WTC11 (cell line): ENCODE results near the gene VWF. TPM values are rescaled to one million over a fixed set of nuclear protein-coding genes. Genes with fewer than 3 reads are reported as not detected.
"Not testable (repeated sequence)": the region's sequence is repeated elsewhere in the genome, so short reads cannot be mapped to it uniquely, and the experiment has no call there.

Experiments
- ATAC-seq: fragments of 200-7000 bp; cut with Tn5 transposase; 2 replicates; pipeline ENCODE4 v1.10.0; 2021; ENCODE audit warnings: mild to moderate bottlenecking, moderate library complexity
- CTCF ChIA-PET: fragments of 300-600 bp; sonication (Branson Sonifier 250); formaldehyde crosslinking; loops from one replicate; lab custom pipeline; 2021; ENCODE audit warnings: antibody characterized with exemption; lab: Charles Lee
- POLR2A ChIA-PET: fragments of 350-600 bp; sonication (Branson Sonifier 250); formaldehyde crosslinking; loops from one replicate; lab custom pipeline; 2021; ENCODE audit warnings: antibody characterized with exemption; lab: Charles Lee
- DNase-seq: peaks from one replicate; pipeline ENCODE4 v3.0.0; 2021; ENCODE audit warnings: low spot score
- H3K27ac Mint-ChIP-seq: 2 replicates; pipeline ENCODE4 v1.8.0; 2021; ENCODE audit warnings: mixed read lengths
- H3K27me3 Mint-ChIP-seq: 2 replicates; pipeline ENCODE4 v1.8.0; 2021; ENCODE audit warnings: low read depth, mild to moderate bottlenecking, moderate library complexity, mixed read lengths
- H3K36me3 Mint-ChIP-seq: 2 replicates; pipeline ENCODE4 v1.8.0; 2021; ENCODE audit warnings: mixed read lengths
- H3K4me1 Mint-ChIP-seq: 2 replicates; pipeline ENCODE4 v1.8.0; 2022; ENCODE audit warnings: mixed read lengths
- H3K4me3 Mint-ChIP-seq: 2 replicates; pipeline ENCODE4 v1.8.0; 2021; ENCODE audit warnings: mild to moderate bottlenecking, moderate library complexity, mixed read lengths
- H3K9me3 Mint-ChIP-seq: 2 replicates; pipeline ENCODE4 v1.8.0; 2021; ENCODE audit warnings: mixed read lengths
- CBFB ChIP-seq: sonication (generic); formaldehyde crosslinking; IDR thresholded peaks from 2 replicates; pipeline ENCODE4 v1.8.1; 2022; ENCODE audit warnings: mild to moderate bottlenecking, low read depth, missing genetic modification reagents
- NFE2L1 ChIP-seq: sonication (generic); formaldehyde crosslinking; IDR thresholded peaks from 2 replicates; pipeline ENCODE4 v1.8.1; 2023; ENCODE audit warnings: missing genetic modification reagents
- NFYB ChIP-seq: sonication (generic); formaldehyde crosslinking; conservative IDR thresholded peaks from 2 replicates; pipeline ENCODE4 v1.8.0; 2022; ENCODE audit warnings: low read depth, missing genetic modification reagents
- SP1 ChIP-seq: sonication (generic); formaldehyde crosslinking; conservative IDR thresholded peaks from 2 replicates; pipeline ENCODE4 v1.8.1; 2022; ENCODE audit warnings: missing genetic modification reagents
- total RNA-seq: library from RNA; stranded (reverse); gene quantifications from 3 replicates; pipeline ENCODE4 v1.2.3, GENCODE V29; 2021
- TF ChIP-seq, protein P1 (sequence below): sonication (generic); formaldehyde crosslinking; IDR thresholded peaks from 2 replicates; pipeline ENCODE4 v1.8.1; 2022; ENCODE audit warnings: mild to moderate bottlenecking, missing genetic modification reagents, moderate library complexity, borderline replicate concordance
- TF ChIP-seq, protein P2 (sequence below): sonication (generic); formaldehyde crosslinking; conservative IDR thresholded peaks from 2 replicates; pipeline ENCODE4 v1.8.1; 2022; ENCODE audit warnings: mild to moderate bottlenecking, missing genetic modification reagents
- TF ChIP-seq, protein P3 (sequence below): fragments of 250-450 bp; sonication (Bioruptor Pico); IDR thresholded peaks from 2 replicates; pipeline ENCODE4 v1.9.0; 2021; ENCODE audit warnings: mild to moderate bottlenecking
- TF ChIP-seq, protein P4 (sequence below): sonication (generic); formaldehyde crosslinking; IDR thresholded peaks from 2 replicates; pipeline ENCODE4 v1.8.1; 2022; ENCODE audit warnings: low read depth, mild to moderate bottlenecking, moderate library complexity, missing genetic modification reagents, borderline replicate concordance
- TF ChIP-seq, protein P5 (sequence below): sonication (generic); formaldehyde crosslinking; IDR thresholded peaks from 2 replicates; pipeline ENCODE4 v1.8.0; 2022; ENCODE audit warnings: mild to moderate bottlenecking, missing genetic modification reagents
- TF ChIP-seq, protein P6 (sequence below): fragments of 250-450 bp; sonication (Bioruptor Pico); IDR thresholded peaks from 2 replicates; pipeline ENCODE4 v1.9.0; 2021; ENCODE audit warnings: mild to moderate bottlenecking

Gene VWF
- total RNA-seq, 1 experiment from 2014 or later = 0.48 TPM

DNA sequence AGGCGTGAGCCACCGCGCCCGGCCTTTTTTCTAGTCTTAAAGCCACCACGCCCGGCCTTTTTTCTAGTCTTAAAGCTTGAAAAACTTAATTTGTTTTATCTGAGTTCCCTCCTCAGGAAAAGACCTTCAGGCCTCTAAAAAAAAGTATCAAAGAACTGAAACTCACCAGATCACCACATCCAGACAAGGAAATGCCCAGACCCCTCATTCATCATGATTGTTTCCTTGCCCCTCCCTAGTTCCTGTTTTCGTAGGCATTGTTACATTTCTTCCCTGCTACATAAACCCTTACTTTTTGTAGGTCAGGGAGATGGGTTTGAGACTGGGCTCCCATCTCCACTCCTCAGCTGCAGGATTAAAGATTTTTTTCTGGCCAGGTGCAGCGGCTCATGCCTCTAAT, 21.1 kb upstream of the VWF start:
- peaks cover 2% of the 10 kb centered on the region; the same call in 1 of the 2 replicates for H3K36me3 Mint-ChIP-seq
- H3K27me3 Mint-ChIP-seq = peaks cover 3% of the 10 kb centered on the region
- no peak overlapping the region for H3K4me3 Mint-ChIP-seq
- no peak overlapping the region for H3K27ac Mint-ChIP-seq
- ChIA-PET POLR2A (no interaction called here), CTCF (interaction anchor here (0.7 kb wide), 1 partner anchor 133 kb away, joined by 4 read pairs; no protein-coding TSS in a partner anchor)
- peaks cover 8% of the 10 kb centered on the region for H3K4me1 Mint-ChIP-seq
- no peak for DNase-seq
- peaks cover 8% of the 10 kb centered on the region for H3K9me3 Mint-ChIP-seq
- no peak for ATAC-seq
- TF ChIP-seq, protein P1, sequence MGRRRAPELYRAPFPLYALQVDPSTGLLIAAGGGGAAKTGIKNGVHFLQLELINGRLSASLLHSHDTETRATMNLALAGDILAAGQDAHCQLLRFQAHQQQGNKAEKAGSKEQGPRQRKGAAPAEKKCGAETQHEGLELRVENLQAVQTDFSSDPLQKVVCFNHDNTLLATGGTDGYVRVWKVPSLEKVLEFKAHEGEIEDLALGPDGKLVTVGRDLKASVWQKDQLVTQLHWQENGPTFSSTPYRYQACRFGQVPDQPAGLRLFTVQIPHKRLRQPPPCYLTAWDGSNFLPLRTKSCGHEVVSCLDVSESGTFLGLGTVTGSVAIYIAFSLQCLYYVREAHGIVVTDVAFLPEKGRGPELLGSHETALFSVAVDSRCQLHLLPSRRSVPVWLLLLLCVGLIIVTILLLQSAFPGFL (CRISPR knock-in tag) = no peak
- TF ChIP-seq, protein P2, sequence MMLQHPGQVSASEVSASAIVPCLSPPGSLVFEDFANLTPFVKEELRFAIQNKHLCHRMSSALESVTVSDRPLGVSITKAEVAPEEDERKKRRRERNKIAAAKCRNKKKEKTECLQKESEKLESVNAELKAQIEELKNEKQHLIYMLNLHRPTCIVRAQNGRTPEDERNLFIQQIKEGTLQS = no peak
- no peak for TF ChIP-seq CBFB (CRISPR knock-in tag)
- TF ChIP-seq, protein P3, sequence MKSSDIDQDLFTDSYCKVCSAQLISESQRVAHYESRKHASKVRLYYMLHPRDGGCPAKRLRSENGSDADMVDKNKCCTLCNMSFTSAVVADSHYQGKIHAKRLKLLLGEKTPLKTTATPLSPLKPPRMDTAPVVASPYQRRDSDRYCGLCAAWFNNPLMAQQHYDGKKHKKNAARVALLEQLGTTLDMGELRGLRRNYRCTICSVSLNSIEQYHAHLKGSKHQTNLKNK (CRISPR knock-in tag) = no peak
- no peak for TF ChIP-seq NFE2L1 (CRISPR knock-in tag)
- TF ChIP-seq, protein P4, sequence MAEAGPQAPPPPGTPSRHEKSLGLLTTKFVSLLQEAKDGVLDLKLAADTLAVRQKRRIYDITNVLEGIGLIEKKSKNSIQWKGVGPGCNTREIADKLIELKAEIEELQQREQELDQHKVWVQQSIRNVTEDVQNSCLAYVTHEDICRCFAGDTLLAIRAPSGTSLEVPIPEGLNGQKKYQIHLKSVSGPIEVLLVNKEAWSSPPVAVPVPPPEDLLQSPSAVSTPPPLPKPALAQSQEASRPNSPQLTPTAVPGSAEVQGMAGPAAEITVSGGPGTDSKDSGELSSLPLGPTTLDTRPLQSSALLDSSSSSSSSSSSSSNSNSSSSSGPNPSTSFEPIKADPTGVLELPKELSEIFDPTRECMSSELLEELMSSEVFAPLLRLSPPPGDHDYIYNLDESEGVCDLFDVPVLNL (CRISPR knock-in tag) = no peak
- TF ChIP-seq, protein P5, sequence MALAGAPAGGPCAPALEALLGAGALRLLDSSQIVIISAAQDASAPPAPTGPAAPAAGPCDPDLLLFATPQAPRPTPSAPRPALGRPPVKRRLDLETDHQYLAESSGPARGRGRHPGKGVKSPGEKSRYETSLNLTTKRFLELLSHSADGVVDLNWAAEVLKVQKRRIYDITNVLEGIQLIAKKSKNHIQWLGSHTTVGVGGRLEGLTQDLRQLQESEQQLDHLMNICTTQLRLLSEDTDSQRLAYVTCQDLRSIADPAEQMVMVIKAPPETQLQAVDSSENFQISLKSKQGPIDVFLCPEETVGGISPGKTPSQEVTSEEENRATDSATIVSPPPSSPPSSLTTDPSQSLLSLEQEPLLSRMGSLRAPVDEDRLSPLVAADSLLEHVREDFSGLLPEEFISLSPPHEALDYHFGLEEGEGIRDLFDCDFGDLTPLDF (CRISPR knock-in tag) = no peak
- TF ChIP-seq SP1 = no peak

DNA sequence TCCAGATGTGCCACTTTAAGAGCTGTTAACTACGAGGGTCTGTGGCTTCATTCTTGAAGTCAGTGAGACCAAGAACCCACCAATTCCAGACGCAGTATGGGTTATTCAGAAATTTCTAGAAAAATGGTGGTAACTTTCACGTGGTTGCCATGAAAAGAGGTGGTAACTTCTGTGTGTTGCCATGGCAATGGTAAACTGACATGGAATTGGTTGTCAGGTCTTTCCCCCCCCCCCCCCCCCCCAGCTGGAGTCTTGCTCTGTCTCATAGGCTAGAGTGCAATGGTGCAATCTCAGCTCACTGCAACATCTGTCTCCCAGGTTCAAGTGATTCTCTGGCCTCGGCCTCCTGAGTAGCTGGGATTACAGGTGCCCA, 18.8 kb upstream of the VWF start:
- DNase-seq (no peak), ATAC-seq (no peak)
- TF ChIP-seq, protein P6, sequence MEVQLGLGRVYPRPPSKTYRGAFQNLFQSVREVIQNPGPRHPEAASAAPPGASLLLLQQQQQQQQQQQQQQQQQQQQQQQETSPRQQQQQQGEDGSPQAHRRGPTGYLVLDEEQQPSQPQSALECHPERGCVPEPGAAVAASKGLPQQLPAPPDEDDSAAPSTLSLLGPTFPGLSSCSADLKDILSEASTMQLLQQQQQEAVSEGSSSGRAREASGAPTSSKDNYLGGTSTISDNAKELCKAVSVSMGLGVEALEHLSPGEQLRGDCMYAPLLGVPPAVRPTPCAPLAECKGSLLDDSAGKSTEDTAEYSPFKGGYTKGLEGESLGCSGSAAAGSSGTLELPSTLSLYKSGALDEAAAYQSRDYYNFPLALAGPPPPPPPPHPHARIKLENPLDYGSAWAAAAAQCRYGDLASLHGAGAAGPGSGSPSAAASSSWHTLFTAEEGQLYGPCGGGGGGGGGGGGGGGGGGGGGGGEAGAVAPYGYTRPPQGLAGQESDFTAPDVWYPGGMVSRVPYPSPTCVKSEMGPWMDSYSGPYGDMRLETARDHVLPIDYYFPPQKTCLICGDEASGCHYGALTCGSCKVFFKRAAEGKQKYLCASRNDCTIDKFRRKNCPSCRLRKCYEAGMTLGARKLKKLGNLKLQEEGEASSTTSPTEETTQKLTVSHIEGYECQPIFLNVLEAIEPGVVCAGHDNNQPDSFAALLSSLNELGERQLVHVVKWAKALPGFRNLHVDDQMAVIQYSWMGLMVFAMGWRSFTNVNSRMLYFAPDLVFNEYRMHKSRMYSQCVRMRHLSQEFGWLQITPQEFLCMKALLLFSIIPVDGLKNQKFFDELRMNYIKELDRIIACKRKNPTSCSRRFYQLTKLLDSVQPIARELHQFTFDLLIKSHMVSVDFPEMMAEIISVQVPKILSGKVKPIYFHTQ = no peak
- H3K27me3 Mint-ChIP-seq = peaks cover 3% of the 10 kb centered on the region
- no peak overlapping the region for H3K27ac Mint-ChIP-seq
- POLR2A ChIA-PET = interaction anchor here (1.0 kb wide), 1 partner anchor 59 kb away, joined by 3 read pairs; no protein-coding TSS in a partner anchor
- peaks cover 10% of the 10 kb centered on the region for H3K4me1 Mint-ChIP-seq
- CTCF ChIA-PET = interaction anchor here (2.3 kb wide), 1 partner anchor 136 kb away, joined by 7 read pairs; no protein-coding TSS in a partner anchor
- H3K9me3 Mint-ChIP-seq = peaks cover 4% of the 10 kb centered on the region
- H3K4me3 Mint-ChIP-seq = no peak overlapping the region
- peaks cover 2% of the 10 kb centered on the region; the same call in 1 of the 2 replicates for H3K36me3 Mint-ChIP-seq

DNA sequence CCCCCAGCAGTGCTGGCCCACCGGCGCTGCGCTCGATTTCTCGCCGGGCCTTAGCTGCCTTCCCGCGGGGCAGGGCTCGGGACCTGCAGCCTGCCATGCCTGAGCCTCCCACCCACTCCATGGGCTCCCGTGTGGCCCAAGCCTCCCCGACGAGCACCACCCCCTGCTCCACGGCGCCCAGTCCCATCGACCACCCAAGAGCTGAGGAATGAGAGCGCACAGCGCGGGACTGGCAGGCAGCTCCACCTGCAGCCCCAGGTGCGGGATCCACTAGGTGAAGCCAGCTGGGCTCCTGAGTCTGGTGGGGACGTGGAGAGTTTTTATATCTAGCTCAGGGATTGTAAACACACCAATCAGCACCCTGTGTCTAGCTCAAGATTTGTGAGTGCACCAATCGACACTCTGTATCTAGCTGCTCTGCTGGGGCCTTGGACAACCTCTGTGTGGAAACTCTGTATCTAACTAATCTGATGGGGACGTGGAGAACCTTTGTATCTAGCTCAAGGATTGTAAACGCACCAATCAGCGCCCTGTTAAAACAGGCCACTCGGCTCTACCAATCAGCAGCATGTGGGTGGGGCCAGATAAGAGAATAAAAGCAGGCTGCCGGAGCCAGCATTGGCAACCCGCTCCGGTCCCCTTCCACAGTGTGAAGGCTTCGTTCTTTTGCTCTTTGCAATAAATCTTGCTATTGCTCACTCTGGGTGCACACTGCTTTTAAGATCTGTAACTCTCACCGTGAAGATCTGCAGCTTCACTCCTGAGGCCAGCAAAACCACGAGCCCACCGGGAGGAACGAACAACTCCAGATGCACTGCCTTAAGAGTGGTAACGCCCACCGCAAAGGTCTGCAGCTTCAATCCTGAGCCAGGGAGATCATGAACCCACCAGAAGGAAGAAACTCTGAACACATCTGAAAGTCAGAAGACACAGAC, 18.2 kb upstream of the VWF start:
- not testable (repeated sequence) for H3K36me3 Mint-ChIP-seq, H3K27ac Mint-ChIP-seq, ATAC-seq
- ChIA-PET CTCF (interaction anchor here (1.0 to 2.3 kb wide), 2 partner anchors 53 to 137 kb away, joined by 3 to 7 read pairs; no protein-coding TSS in a partner anchor), POLR2A (interaction anchor here (1.0 kb wide), 1 partner anchor 58 kb away, joined by 3 read pairs; no protein-coding TSS in a partner anchor)
- peaks cover 10% of the 10 kb centered on the region for H3K4me1 Mint-ChIP-seq
- TF ChIP-seq NFYB (CRISPR knock-in tag) = peak; percentile 41; the same call in 1 of the 2 replicates
- TF ChIP-seq, all 79 proteins: peak for 1; not testable (repeated sequence) for 78
- not testable (repeated sequence) for H3K27me3 Mint-ChIP-seq, DNase-seq, H3K9me3 Mint-ChIP-seq, H3K4me3 Mint-ChIP-seq

DNA sequence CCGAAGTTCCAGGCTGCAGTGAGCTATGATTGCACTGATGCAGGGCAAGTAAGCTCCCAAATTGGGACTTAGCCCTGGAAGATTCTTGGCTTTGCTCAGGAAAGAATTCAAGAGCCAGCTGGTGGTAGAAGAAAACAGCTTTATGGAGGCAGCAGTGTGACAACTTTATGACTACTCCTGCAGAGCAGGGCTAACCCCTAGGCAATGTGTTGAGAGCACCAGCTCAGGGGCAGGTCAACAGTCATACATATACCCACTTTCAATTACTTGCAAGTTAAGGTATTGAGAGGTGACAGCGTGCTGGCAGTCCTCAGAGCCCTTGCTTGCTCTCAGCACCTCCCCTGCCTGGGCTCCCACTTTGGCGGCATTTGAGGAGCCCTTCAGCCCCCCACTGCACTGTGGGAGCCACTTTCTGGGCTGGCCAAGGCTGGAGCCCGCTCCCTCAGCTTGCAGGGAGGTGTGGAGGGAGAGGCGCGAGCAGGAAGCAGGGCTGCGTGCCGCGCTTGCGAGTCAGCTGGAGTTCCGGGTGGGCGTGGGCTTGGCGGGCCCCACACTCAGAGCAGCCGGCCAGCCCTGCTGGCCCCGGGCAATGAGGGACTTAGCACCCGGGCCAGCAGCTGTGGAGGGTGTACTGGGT, 17.4 kb upstream of the VWF start:
- not testable (repeated sequence) for H3K27me3 Mint-ChIP-seq, DNase-seq, H3K9me3 Mint-ChIP-seq, H3K36me3 Mint-ChIP-seq, ATAC-seq, H3K27ac Mint-ChIP-seq, H3K4me3 Mint-ChIP-seq
- peaks cover 10% of the 10 kb centered on the region for H3K4me1 Mint-ChIP-seq
- ChIA-PET POLR2A (interaction anchor here (1.0 kb wide), 1 partner anchor 57 kb away, joined by 3 read pairs; no protein-coding TSS in a partner anchor), CTCF (interaction anchor here (0.6 to 2.3 kb wide), 4 partner anchors 8 to 137 kb away, joined by 3 to 7 read pairs (median 4); no protein-coding TSS in a partner anchor)
